Neural progenitor cell (in vitro differentiated cells): ENCODE results near the gene ATP6V1D.

Experiments
- EZH2 ChIP-seq: fragments of 200-600 bp; sonication (generic); IDR thresholded peaks from 2 replicates; pipeline ENCODE4 v1.6.1; 2017; ENCODE audit warnings: antibody characterized with exemption, mild to moderate bottlenecking, moderate library complexity
- EZH2phosphoT487 ChIP-seq: fragments of 200-600 bp; sonication (generic); IDR thresholded peaks from 2 replicates; pipeline ENCODE4 v1.6.1; 2017; ENCODE audit warnings: antibody characterized with exemption
- TF ChIP-seq, protein P1 (sequence below): fragments of 200-600 bp; sonication (generic); IDR thresholded peaks from 2 replicates; pipeline ENCODE4 v1.5.1; 2017; ENCODE audit warnings: antibody characterized with exemption, mild to moderate bottlenecking

DNA sequence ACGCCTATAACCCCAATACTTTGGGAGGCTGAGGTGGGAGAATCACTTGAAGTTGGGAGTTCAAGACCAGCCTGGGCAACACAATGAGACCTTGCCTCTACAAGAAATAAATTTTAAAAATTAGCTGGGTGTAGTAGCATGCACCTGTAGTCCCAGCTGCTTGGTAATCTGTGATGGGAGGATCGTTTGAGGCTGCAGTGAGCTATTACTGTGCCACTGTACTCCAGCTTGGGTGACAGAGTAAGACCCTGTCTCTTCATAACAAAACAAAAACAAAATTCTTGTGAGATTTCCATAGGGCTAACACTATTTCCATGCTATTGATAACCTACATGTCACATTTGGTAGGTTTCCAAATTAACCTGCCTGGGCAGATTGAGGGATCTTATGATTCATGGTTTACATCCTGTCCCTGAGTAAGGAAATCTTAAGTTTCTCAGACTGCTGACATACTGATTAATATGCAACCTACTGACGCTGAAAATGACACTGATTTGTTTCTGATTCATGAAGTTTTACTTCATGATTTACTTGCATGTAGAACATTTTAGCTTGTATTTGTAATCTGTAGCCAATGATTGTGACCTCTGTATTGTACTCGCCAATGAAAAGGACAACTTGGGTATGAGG, 15.9 kb downstream of the ATP6V1D start:
- TF ChIP-seq, protein P1, sequence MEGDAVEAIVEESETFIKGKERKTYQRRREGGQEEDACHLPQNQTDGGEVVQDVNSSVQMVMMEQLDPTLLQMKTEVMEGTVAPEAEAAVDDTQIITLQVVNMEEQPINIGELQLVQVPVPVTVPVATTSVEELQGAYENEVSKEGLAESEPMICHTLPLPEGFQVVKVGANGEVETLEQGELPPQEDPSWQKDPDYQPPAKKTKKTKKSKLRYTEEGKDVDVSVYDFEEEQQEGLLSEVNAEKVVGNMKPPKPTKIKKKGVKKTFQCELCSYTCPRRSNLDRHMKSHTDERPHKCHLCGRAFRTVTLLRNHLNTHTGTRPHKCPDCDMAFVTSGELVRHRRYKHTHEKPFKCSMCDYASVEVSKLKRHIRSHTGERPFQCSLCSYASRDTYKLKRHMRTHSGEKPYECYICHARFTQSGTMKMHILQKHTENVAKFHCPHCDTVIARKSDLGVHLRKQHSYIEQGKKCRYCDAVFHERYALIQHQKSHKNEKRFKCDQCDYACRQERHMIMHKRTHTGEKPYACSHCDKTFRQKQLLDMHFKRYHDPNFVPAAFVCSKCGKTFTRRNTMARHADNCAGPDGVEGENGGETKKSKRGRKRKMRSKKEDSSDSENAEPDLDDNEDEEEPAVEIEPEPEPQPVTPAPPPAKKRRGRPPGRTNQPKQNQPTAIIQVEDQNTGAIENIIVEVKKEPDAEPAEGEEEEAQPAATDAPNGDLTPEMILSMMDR, result no peak
- TF ChIP-seq EZH2phosphoT487, result no peak
- no peak for TF ChIP-seq EZH2
